Activated CD4-positive, alpha-beta T cell treated with anti-CD3 and anti-CD28 coated beads, Interleukin-2, Interleukin-6, amounts not matched to agents 100 ng/mL and 50 ng/mL, durations not matched to agents 16 hours and 8 hours (primary cell): ENCODE results near the gene UGT8.
A peak's percentile ranks its signal among the peaks of the same experiment; 100 is the strongest.
"Not testable (repeated sequence)": the region's sequence is repeated elsewhere in the genome, so short reads cannot be mapped to it uniquely, and the experiment has no call there.

Source experiments
- DNase-seq: peaks from one replicate; pipeline ENCODE4 v3.0.0-alpha.2; 2020

UGT8 gene

DNA sequence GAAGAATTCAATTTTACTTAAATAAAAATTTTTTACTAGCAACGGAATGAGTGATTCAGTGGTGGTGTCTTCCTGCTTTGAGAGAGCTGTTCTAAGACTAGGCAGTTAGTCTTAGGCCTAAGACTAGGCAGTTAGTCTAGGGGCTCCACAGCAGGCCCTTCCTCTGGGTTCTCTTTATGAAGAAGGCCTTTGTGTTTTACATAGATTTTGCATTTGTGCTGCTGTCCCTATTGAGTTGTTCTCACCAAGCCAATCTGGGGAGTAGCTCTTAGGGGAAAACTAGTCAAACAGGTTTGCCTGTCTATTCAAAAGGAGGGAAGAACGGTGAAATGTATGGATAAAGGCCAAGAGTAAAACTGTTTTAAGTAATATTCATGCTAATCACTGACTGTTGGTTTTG is 7.6 kb downstream of the UGT8 start:
- DNase-seq = no peak

DNA sequence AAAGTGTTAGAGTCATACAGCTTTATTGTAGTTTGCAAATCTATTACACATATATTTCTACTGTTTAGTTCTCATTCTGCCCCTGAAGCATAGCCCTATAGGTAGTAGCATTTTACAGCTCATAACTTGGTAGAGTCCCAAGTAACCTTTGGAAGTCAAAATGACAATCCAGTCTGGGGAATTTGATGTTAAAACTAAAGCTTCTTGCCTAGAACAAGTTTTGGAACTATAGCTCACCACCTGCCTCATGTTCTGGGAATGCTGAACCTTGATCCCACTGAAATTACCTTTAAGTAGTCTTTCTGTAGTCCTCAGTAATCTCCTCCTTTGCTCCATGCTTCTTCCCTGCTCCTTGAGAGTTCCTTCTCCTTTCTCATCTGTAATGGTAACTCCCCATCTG is 8.4 kb downstream of the UGT8 start:
- no peak for DNase-seq

GRCh38 chr4:114613560-114613959 is 15.0 kb downstream of the UGT8 start:
- DNase-seq = no peak

- no peak for DNase-seq
These were observed 16.8 kb downstream of the UGT8 start for GRCh38 chr4:114615435-114615834.

- DNase-seq = not testable (repeated sequence)
These were observed 17.4 kb downstream of the UGT8 start for GRCh38 chr4:114616036-114616435.

DNA sequence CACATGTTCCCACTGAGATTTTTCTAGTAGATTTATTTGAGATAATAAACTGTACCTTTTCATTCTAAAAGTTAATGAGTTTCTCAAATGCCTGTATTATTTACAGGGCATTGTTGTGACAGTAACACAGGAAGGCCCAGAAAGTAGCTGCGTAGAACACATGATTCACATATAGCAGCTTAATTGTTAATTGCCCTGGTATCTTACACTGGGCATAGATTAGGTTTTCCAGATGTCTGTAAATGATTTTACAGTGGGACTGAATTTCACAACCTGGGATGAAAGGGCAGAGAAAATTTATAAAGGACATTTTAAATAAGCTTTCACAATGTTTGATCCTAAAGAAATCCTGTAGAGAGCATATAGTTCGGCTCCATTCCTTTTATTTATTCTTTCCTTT is 27.6 kb downstream of the UGT8 start:
- DNase-seq = no peak

DNA sequence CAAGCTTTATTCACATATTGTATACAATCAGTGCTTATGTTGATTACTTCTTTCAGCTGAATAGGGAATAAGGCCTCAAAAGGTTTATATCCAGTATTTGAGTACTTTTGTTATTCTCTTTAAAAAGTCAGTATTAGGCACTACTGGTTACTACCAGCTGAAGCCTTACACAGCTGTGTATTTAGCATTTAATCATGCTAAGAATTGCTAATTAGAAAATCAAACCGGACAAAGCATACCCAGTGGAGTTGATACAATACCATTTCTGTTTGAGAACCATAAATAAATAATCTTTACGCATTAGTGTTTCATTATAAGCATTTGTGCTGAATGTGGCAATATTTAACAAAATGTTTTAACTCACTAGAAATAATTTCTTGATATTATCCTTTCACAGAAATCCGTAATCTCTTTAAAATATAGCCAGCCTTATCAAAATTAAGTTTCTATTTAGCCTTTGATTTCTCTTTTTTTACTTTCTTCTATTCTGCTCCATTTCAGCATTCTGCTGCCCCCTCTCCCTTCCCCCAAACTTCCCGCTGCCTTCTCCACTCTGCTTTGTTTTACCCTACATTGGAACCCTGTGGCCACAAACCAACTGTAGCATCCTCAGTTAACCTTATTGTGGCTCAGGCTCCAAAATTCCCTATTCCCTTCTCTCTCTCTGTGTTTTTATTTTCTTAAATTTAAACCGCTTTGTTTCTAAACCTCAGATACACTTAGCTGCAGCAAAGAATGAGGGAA is 37.8 kb downstream of the UGT8 start:
- no peak for DNase-seq

DNA sequence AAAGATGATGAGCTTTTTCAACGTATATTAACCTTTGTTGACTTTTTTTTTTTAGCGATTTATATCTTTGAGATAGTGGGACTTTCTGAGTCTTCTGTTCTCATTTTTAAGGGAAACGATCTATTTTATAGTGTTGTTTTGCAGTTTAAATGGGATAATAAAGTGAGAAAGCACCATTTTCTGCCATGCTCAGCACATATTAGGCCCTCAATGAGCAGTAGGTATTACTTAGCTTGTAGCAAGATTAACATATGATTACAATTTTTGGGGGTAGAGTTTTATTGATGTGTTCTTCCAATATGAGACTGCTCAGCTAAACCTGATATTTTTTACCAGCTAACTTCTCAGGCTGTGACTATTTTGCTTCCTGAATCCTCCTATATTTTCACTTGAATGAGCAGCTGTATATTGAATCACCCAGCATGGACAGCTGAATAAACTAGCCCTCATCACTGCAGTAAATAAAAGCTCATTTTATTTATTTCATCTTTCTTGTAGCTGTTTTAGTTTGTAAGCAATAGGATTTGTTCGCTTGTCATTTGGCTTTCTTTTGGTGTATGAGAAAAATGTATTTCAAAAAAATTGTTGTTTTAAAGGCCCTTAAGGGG is 43.7 kb downstream of the UGT8 start:
- no peak for DNase-seq

DNA sequence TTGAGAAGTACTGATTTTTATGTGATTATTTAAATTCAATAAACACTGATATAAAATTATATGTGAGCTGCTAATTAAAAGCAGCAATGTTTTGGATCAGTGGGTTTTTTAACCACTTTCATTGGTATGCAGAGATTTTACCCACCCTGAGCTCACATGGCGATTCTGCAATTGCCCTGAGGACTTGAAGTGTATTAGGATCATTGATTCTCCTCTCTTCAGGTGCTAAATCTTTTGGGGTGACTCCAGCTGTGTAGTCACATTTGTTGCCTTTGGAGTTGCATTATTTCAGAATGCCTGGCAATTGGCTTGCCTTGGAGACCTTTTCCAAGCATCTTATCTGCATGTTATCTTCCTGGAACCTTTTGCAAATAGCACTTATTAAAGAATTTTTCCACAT is 51.3 kb downstream of the UGT8 start:
- DNase-seq = no peak

DNA sequence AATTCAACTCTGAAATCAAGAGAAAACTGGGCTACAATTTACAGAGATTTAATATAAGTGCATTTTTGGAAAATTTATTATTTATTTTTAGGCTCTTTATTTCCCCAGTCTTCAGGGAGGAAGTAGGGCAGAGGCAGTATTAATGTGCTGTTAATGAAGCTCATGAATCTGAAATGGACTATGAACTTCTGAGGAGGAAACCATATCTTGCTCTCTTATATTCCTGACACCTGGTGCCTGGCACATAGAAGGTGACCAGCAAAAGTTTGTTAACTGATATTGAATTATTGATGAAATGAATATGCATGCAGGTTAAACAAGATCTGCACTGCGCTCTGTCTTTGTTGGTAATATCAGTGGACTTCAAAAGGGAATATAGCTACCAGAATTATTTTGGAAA is 55.1 kb downstream of the UGT8 start:
- no peak for DNase-seq

- no peak for DNase-seq
These were observed 56.0 kb downstream of the UGT8 start for GRCh38 chr4:114654592-114654991.

- no peak for DNase-seq
These were observed 59.6 kb downstream of the UGT8 start for GRCh38 chr4:114658179-114658578.

DNA sequence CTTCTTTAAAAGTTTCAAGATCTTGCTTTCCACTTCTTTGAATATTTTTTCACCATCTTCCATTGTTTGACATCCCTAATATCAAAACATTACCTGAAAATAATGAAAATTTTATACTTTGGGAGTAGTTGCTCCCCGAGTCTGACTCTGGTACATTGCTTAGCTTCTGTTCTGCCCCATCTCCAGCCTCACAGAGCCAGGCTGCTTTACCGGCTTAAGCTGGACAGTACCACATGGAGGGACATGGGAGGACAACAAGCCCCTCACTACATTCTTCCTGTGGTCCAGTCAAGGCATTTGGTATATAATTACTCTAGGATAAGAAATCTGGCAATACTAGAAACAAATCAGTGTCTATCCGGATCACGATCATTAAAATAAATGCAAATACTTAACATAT is 60.2 kb downstream of the UGT8 start:
- DNase-seq = no peak

DNA sequence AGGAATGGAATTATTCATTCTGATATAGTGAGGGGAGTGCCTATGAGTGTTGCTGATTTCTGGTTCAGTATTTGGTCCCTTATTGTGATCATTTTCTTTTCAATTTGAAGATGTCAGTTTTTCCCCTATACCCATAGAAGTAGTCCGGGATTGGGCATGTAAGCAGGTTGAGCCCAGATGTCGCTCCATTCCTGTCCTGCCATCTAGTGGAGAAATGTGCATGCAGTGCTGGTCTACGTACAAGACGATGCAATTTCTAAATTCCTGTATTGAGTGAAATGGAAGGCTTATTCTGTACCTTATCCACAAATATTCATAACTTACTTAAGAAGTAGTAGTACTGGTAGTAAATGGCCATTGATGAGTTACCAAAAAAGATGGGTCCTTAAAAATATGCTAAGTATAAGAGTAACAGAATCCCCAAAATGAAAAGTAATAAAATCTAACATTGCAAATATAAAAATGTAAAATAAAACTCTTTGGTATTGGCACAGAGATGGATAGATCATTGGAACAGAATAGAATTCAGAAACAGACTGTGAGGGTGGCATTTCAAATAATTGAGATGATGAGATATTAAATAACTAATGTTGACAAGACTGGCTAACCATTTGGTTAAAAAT is 60.9 kb downstream of the UGT8 start:
- peak; percentile 54 for DNase-seq

DNA sequence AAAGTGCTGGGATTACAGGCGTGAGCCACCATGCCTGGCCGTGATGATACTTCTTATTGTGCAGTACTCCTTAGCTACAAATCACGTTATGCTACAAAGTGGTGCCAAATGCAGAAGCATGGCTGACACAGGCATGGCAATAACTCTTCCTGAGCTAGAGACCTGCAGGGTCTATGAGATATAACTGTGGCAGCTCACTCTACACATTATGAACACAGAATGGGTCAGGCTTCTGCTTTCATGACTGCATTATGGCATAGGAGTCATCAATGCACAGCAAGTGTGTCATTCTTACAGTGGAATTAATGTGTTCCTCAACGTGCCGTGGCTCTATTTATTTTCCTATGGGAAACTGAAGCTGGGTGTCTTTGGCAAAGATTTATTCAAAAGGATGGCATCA is 64.5 kb downstream of the UGT8 start:
- no peak for DNase-seq

DNA sequence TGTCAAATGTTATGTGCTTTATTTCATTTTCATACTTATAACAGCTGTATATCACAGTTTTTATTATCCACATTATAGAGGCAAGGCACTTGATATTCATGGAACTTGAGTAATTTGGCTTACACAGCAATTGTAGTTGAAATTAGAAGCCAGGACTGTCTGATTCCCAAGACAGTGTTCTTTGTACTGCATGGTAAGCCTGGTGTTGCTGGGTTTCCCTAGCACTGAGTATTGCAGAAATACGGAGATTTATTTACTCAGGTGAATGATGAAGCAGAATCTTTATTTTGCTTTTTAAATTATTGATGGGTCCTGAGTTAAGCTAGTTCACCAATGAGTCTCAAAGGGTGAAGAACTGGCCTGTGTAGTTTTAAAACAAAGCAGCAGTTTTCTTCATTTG is 70.0 kb downstream of the UGT8 start:
- DNase-seq = no peak

DNA sequence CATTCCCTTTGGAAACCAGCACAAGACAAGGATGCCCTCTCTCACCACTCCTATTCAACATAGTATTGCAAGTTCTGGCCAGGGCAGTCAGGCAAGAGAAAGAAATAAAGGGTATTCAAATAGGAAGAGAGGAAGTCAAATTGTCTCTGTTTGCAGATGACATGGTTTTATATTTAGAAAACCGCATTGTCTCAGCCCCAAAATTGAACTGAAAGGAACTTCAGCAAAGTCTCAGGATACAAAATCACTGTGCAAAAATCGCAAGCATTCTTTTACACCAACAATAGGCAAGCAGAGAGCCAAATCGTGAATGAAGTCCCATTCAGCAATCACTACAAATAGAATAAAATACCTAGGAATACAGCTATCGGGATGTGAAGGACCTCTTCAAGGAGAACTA is 72.1 kb downstream of the UGT8 start:
- not testable (repeated sequence) for DNase-seq

- DNase-seq = no peak
These were observed 74.7 kb downstream of the UGT8 start for GRCh38 chr4:114673306-114673705.

GRCh38 chr4:114674080-114674479 is 75.5 kb downstream of the UGT8 start:
- no peak for DNase-seq

- no peak for DNase-seq
These were observed 78.9 kb downstream of the UGT8 start for GRCh38 chr4:114677346-114677979.

GRCh38 chr4:114684462-114684861 is 85.9 kb downstream of the UGT8 start:
- DNase-seq = no peak

GRCh38 chr4:114688059-114688458 is 89.5 kb downstream of the UGT8 start:
- DNase-seq = no peak

DNA sequence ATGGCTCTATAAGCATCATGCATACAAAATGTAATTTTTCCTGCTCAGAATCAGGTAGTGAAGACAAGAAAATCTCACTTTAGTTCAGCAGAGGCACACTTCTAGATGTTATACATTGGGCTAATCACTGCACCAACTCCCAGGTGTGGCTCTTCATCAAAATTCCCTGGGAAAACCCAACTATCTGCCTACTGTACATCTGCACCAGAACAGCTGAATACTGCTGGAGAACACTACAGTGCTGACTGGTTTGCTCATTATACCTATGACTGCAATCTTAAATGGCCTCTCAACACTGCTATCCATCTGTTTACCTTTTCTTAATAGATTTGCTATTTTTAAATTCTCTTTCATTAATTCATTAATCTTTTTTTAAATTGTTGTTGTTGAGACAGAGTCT is 92.0 kb downstream of the UGT8 start:
- no peak for DNase-seq

DNA sequence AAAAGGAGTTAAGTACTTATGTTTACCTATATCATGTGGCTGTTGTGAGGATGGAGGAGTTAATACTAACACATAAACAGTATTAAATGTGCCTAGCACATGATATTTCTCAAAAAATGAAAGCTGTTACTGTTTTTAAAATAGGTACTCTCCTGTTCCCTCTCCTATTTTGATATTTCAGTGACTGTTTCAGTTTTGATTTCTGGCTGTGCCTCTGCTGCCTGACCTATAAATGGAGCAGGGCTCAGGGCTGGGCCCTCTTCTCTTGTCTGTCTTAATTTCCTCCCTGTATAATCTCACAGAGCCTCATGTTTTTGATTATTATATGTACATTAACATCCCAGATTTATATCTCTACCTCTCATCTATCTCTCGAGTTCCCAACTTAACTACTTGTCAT is 93.3 kb downstream of the UGT8 start:
- DNase-seq = no peak
